ENCODE results near the gene ZKSCAN3. TPM values are rescaled to one million over a fixed set of nuclear protein-coding genes. Genes with fewer than 3 reads are reported as not detected.
A peak's percentile ranks its signal among the peaks of the same experiment; 100 is the strongest.

Gene ZKSCAN3
- total RNA-seq, 1 experiment from 2014 or later: 2.7 TPM

GRCh38 chr6:28407401-28407800 lies 57.7 kb downstream of the ZKSCAN3 start:
- ChIA-PET POLR2A (interaction anchor here (1.1 to 1.3 kb wide), 2 partner anchors 18 to 33 kb away, joined by 3 read pairs; no protein-coding TSS in a partner anchor), CTCF (no interaction called here)
- Mint-ChIP-seq H3K9me3 (ENCODE audit: unreplicated experiment) (no peaks in the 10 kb centered on the region), H3K27ac (ENCODE audit: low read depth, unreplicated experiment) (no peak overlapping the region), H3K27me3 (ENCODE audit: insufficient read depth, unreplicated experiment) (no peaks in the 10 kb centered on the region), H3K36me3 (ENCODE audit: insufficient read depth, unreplicated experiment) (no peaks in the 10 kb centered on the region), H3K4me3 (ENCODE audit: unreplicated experiment) (no peak overlapping the region), H3K4me1 (ENCODE audit: insufficient read depth, unreplicated experiment) (no peaks in the 10 kb centered on the region)
- no peak for TF ChIP-seq CTCF (IDR thresholded peaks at IDR 0.05; ENCODE audit: unreplicated experiment)
- DNase-seq (ENCODE audit: unreplicated experiment): no peak
- intact Hi-C loops (cut with micrococcal nuclease): no loop called here
- BruUV-seq (replicated peaks): no TSS peak

GRCh38 chr6:28408076-28408802 lies 58.5 kb downstream of the ZKSCAN3 start:
- ChIA-PET POLR2A (interaction anchor here (1.1 to 1.3 kb wide), 2 partner anchors 17 to 32 kb away, joined by 3 read pairs; no protein-coding TSS in a partner anchor), CTCF (interaction anchor here (0.7 kb wide), 1 partner anchor 10 kb away, joined by 3 read pairs; no protein-coding TSS in a partner anchor)
- TF ChIP-seq CTCF (IDR thresholded peaks at IDR 0.05; ENCODE audit: unreplicated experiment): no peak
- no peaks in the 10 kb centered on the region for H3K27me3 Mint-ChIP-seq (ENCODE audit: insufficient read depth, unreplicated experiment)
- H3K4me1 Mint-ChIP-seq (ENCODE audit: insufficient read depth, unreplicated experiment): no peaks in the 10 kb centered on the region
- DNase-seq (ENCODE audit: unreplicated experiment): peak; percentile 5
- BruUV-seq (replicated peaks): no TSS peak
- no peak overlapping the region for H3K4me3 Mint-ChIP-seq (ENCODE audit: unreplicated experiment)
- H3K9me3 Mint-ChIP-seq (ENCODE audit: unreplicated experiment): no peaks in the 10 kb centered on the region
- H3K36me3 Mint-ChIP-seq (ENCODE audit: insufficient read depth, unreplicated experiment): no peaks in the 10 kb centered on the region
- intact Hi-C loops (cut with micrococcal nuclease): no loop called here
- H3K27ac Mint-ChIP-seq (ENCODE audit: low read depth, unreplicated experiment): no peak overlapping the region

GRCh38 chr6:28410767-28411166 lies 61.0 kb downstream of the ZKSCAN3 start:
- DNase-seq (ENCODE audit: unreplicated experiment): no peak
- no TSS peak for BruUV-seq (replicated peaks)
- Mint-ChIP-seq H3K4me3 (ENCODE audit: unreplicated experiment) (no peak overlapping the region), H3K27me3 (ENCODE audit: insufficient read depth, unreplicated experiment) (no peaks in the 10 kb centered on the region), H3K27ac (ENCODE audit: low read depth, unreplicated experiment) (no peak overlapping the region), H3K4me1 (ENCODE audit: insufficient read depth, unreplicated experiment) (no peaks in the 10 kb centered on the region), H3K36me3 (ENCODE audit: insufficient read depth, unreplicated experiment) (no peaks in the 10 kb centered on the region), H3K9me3 (ENCODE audit: unreplicated experiment) (no peaks in the 10 kb centered on the region)
- no peak for TF ChIP-seq CTCF (IDR thresholded peaks at IDR 0.05; ENCODE audit: unreplicated experiment)
- POLR2A ChIA-PET: no interaction called here
- intact Hi-C loops (cut with micrococcal nuclease): no loop called here
- CTCF ChIA-PET: no interaction called here

GRCh38 chr6:28413681-28414080 lies 63.9 kb downstream of the ZKSCAN3 start:
- TF ChIP-seq CTCF (IDR thresholded peaks at IDR 0.05; ENCODE audit: unreplicated experiment): no peak
- Mint-ChIP-seq H3K4me1 (ENCODE audit: insufficient read depth, unreplicated experiment) (no peaks in the 10 kb centered on the region), H3K9me3 (ENCODE audit: unreplicated experiment) (no peaks in the 10 kb centered on the region), H3K36me3 (ENCODE audit: insufficient read depth, unreplicated experiment) (no peaks in the 10 kb centered on the region), H3K27ac (ENCODE audit: low read depth, unreplicated experiment) (no peak overlapping the region), H3K4me3 (ENCODE audit: unreplicated experiment) (no peak overlapping the region), H3K27me3 (ENCODE audit: insufficient read depth, unreplicated experiment) (no peaks in the 10 kb centered on the region)
- POLR2A ChIA-PET: no interaction called here
- BruUV-seq (replicated peaks): no TSS peak
- DNase-seq (ENCODE audit: unreplicated experiment): peak; percentile 8
- CTCF ChIA-PET: no interaction called here
- intact Hi-C loops (cut with micrococcal nuclease): no loop called here

Other genes starting within 250 kb of the ZKSCAN3 start
- 2.6 and 4.4 TPM in 2 replicates for gene ZSCAN16, start 225.3 kb upstream of the ZKSCAN3 start, total RNA-seq (2022)
- gene ZKSCAN8, start 208.1 kb upstream of the ZKSCAN3 start, total RNA-seq (2022): 26.7 and 27.9 TPM in 2 replicates
- 13.7 and 15.6 TPM in 2 replicates for gene ZSCAN9, start 124.7 kb upstream of the ZKSCAN3 start, total RNA-seq (2022)
- gene ZKSCAN4, start 97.7 kb upstream of the ZKSCAN3 start, total RNA-seq (2022): 3.3 and 4.8 TPM in 2 replicates
- gene NKAPL, start 90.7 kb upstream of the ZKSCAN3 start, total RNA-seq (2022): not detected in 2 replicates
- 11.3 and 13.1 TPM in 2 replicates for gene ZSCAN26, start 82.8 kb upstream of the ZKSCAN3 start, total RNA-seq (2022)
- gene PGBD1, start 68.4 kb upstream of the ZKSCAN3 start, total RNA-seq (2022): 2.5 and 2.9 TPM in 2 replicates
- 5.0 and 6.7 TPM in 2 replicates for gene ZSCAN31, start 13.8 kb upstream of the ZKSCAN3 start, total RNA-seq (2022)
- gene ZSCAN12, start 49.8 kb downstream of the ZKSCAN3 start, total RNA-seq (2022): 4.4 and 5.3 TPM in 2 replicates
- 3.0 and 4.7 TPM in 2 replicates for gene ZSCAN23, start 93.5 kb downstream of the ZKSCAN3 start, total RNA-seq (2022)
- gene GPX6, start 165.8 kb downstream of the ZKSCAN3 start, total RNA-seq (2022): not detected in 2 replicates
- gene GPX5, start 175.9 kb downstream of the ZKSCAN3 start, total RNA-seq (2022): not detected in 2 replicates